D721Med (cell line): ENCODE measurements around the gene PRDX1.
"Not testable (repeated sequence)": the region's sequence is repeated elsewhere in the genome, so short reads cannot be mapped to it uniquely, and the experiment has no call there.

Source experiments
- DNase-seq: peaks from one replicate; pipeline ENCODE4 v3.0.0; 2011; ENCODE audit warnings: low spot score; ENCODE audit not compliant: insufficient read length
- FAIRE-seq: peaks from 2 replicates; lab custom pipeline; 2011; peaks lifted over from hg19 to GRCh38; lab: Jason Lieb, UNC
- TF ChIP-seq, protein P1 (sequence below): IDR thresholded peaks from 2 replicates; pipeline ENCODE4 v1.5.1; 2012; ENCODE audit warnings: mild to moderate bottlenecking, control low read depth; ENCODE audit not compliant: insufficient read depth; ENCODE audit errors: missing control alignments

The PRDX1 gene

GRCh38 chr1:45518910-45519309 lies 2.8 kb downstream of the PRDX1 start:
- DNase-seq = no peak
- no peak for FAIRE-seq
- TF ChIP-seq, protein P1, sequence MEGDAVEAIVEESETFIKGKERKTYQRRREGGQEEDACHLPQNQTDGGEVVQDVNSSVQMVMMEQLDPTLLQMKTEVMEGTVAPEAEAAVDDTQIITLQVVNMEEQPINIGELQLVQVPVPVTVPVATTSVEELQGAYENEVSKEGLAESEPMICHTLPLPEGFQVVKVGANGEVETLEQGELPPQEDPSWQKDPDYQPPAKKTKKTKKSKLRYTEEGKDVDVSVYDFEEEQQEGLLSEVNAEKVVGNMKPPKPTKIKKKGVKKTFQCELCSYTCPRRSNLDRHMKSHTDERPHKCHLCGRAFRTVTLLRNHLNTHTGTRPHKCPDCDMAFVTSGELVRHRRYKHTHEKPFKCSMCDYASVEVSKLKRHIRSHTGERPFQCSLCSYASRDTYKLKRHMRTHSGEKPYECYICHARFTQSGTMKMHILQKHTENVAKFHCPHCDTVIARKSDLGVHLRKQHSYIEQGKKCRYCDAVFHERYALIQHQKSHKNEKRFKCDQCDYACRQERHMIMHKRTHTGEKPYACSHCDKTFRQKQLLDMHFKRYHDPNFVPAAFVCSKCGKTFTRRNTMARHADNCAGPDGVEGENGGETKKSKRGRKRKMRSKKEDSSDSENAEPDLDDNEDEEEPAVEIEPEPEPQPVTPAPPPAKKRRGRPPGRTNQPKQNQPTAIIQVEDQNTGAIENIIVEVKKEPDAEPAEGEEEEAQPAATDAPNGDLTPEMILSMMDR = no peak

DNA sequence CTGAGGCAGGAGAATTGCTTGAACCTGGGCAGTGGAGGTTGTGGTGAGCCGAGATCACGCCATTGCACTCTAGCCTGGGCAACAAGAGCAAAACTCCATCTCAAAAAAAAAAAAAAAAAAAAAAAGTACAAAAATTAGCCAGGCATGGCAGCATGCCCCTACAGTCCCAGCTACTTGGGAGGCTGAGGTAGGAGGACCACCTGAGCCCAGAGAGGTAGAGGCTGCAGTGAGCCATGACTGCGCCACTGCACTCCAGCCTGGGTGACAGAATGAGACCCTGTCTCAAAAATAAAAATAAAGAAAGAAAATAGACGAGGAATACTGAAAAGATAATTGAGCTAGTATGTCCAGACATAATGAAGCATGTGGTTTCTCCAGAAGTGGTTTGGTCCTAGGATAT lies 3.3 kb downstream of the PRDX1 start:
- not testable (repeated sequence) for FAIRE-seq

DNA sequence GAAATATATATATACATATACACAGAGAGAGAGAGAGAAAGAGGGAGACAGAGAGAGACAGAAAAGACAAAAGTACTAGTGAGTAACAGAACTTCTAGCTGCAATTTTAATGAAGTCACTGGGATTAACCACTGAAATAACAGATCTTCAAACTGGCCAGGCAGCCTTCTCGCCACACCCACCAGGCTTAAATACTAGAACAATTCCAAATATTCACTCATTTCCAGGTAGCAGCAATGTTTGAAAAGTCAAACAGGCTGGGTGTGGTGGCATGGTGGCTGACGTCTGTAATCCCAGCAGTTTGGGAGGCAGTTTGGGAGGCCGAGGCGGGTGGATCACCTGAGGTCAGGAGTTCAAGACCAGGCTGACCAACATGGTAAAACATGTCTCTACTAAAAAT lies 5.2 kb downstream of the PRDX1 start:
- TF ChIP-seq, protein P1 = no peak
- no peak for DNase-seq
- no peak for FAIRE-seq

More for the DNA sequence above, 3.3 kb downstream of the PRDX1 start:
- not testable (repeated sequence) for DNase-seq

DNA sequence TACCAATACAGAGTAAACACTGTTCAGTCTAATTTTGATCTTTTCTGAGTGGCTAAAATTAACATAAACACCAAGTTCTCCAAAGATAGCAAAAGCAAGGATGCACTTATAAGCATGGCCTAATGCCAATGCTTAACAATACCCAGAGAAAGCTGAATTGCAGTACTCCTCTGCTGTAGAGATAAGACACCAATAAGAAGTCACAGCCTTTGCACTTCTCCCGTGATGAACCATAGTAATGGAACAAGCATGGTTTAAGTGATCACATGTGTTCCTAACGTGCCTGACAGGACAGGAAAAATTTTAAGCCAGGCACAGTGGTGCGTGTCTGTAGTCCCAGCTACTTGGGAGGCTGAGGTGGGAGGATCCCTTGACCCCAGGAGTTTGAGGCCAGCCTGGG lies 5.6 kb downstream of the PRDX1 start:
- DNase-seq = no peak
- FAIRE-seq = no peak
- TF ChIP-seq, protein P1 = no peak

GRCh38 chr1:45513532-45514260 lies 8.0 kb downstream of the PRDX1 start:
- not testable (repeated sequence) for DNase-seq, FAIRE-seq

DNA sequence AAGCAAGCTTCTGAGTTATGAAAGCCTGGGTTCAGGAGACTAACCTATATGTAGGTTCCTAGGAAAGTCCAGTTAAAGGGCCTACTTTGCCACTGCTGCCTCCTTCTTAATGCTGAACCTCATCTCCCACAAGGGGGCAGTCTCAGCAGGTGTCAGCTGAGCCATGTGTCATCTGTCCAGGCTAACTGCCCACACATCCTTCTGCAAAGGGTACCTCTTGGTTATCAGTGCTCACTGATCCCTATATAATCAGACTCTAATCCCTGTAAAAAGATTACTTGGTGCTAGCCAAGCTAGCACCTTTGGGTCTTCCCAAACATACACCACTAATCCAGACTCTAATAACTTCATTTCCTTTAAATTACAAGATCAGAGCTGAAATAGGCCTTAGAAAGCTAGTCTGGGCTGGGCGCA lies 9.0 kb downstream of the PRDX1 start:
- no peak for DNase-seq
- peak; percentile 11 for FAIRE-seq
- TF ChIP-seq, protein P1 = peak; percentile 81

- FAIRE-seq (no peak), DNase-seq (no peak)
- TF ChIP-seq, protein P1 = no peak
Observed at GRCh38 chr1:45510972-45511527, 10.6 kb downstream of the PRDX1 start.

DNA sequence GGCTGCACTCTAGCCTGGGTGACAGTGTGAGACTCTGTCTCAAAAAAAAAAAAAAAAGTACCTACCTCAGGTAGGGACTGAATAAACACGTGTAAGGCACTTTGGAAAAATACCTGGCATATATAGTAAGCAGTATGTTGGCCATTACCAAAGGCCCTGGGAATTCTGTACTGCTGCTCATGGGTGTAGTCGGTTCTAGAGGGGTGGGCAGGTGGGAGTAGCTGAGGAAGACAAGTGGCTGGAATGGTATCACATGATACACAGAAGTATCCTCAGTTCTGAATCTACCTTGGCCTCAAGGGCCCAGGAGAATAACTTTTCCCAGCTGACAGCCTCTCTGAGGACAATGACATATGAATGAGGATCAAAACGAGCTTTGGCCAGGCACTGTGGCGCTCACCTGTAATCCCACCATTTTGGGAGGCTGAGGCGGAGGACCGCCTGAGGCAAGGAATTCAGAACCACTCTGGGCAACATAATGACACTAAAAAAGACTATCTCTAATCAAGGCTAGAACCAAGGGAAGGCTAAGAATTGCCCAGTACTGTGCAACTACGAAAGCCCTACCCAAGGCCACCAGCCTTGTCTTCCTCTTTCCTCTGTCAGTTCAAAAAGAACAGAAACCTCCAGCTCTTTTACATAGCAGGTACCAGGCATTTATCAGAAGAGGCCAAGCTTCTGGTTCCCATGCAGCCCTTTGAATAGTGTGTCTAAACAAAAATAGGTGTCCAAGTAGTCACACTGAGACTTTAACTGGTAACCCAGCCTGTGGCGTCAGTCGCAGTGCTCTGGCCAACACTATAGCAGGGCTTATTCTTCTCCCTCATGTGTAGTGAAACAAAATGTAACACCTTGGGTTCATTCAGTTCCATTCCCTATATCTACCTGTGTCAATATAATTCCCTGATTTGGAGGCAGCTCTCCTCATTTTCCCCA lies 11.4 kb downstream of the PRDX1 start:
- TF ChIP-seq, protein P1 = no peak
- DNase-seq = no peak
- no peak for FAIRE-seq
